Measurements from ENCODE around the gene SRSF3. TPM values are rescaled to one million over a fixed set of nuclear protein-coding genes. Genes with fewer than 3 reads are reported as not detected.

SRSF3 gene
- total RNA-seq, 2 donors from 2014 or later = 252 to 372 TPM

DNA sequence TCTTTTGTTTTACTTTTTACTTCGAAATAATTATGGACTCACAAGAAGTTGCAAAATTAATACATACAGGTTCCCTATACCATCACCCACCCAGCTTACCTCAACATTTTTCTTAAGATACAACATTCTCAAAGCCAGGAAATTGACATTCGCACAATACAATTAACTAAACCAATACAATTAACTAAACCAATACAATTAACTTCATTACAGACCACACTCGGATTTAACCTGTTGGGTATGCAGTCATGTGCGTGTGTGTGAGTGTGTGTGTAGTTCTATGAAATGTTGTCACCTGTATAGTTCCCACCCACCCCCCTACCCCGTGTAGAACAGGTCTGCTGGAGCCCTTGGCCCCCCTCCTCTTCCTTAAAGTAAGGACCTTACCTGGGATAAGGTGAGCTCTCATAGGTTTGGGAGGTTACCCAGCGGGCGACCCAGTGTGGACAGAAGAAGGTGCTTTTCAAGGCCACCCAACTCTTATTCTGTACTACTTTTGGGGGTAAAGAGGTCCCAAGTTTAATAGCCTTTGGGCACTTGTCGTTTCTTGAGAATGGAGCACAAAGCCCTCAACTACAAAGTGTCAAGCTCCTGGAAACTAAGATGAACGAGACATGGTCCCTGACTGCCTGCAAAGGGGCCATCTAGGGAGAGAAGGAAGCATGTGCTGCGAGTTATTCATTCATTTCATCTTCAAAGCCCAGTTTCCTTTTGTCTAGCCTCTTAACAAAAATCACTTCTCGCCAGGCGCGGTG lies 46.3 kb upstream of the SRSF3 start:
- Histone ChIP-seq H3K9ac (ENCODE audit: low read depth in 2 of 2, low read length in 2 of 2) (peak overlapping the region in 1 of 2 donors; percentile 98), H3K9me3 (no peaks in the 10 kb centered on the region), H3K27me3 (no peaks in the 10 kb centered on the region), H3K36me3 (no peaks in the 10 kb centered on the region), H3K4me3 (peak overlapping the region; percentile 80), H3K4me1 (no peaks in the 10 kb centered on the region), H3K27ac (peak overlapping the region; percentile 95)
- TF ChIP-seq, protein P1, sequence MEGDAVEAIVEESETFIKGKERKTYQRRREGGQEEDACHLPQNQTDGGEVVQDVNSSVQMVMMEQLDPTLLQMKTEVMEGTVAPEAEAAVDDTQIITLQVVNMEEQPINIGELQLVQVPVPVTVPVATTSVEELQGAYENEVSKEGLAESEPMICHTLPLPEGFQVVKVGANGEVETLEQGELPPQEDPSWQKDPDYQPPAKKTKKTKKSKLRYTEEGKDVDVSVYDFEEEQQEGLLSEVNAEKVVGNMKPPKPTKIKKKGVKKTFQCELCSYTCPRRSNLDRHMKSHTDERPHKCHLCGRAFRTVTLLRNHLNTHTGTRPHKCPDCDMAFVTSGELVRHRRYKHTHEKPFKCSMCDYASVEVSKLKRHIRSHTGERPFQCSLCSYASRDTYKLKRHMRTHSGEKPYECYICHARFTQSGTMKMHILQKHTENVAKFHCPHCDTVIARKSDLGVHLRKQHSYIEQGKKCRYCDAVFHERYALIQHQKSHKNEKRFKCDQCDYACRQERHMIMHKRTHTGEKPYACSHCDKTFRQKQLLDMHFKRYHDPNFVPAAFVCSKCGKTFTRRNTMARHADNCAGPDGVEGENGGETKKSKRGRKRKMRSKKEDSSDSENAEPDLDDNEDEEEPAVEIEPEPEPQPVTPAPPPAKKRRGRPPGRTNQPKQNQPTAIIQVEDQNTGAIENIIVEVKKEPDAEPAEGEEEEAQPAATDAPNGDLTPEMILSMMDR (IDR thresholded peaks at IDR 0.05) = no peak
- DNase-seq = no peak
- intact Hi-C loops (cut with DNase I) = loop anchor here (5.0 kb wide), 1 partner anchor 44 kb away; the partner anchor contains the start of gene SRSF3

DNA sequence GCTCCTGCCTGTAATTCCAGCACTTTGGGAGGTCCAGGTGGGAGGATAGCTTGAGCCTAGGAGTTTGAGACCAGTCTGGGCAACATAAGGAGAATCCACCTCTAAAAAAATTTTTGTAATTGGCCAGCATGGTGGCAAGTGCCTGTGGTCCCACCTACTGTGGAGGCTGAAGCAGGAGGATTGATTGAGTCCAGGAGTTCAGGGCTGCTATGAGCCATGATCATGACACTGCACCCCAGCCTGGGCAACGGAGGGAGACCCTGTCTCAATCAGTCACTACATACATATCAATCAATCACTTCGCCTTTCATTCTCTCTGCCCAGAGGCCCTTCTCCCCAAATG lies 45.8 kb upstream of the SRSF3 start:
- H3K27me3 ChIP-seq = no peaks in the 10 kb centered on the region
- no peak for DNase-seq
- no peak overlapping the region for H3K27ac ChIP-seq
- TF ChIP-seq, protein P1 (IDR thresholded peaks at IDR 0.05) = no peak
- intact Hi-C loops (cut with DNase I) = loop anchor here (5.0 kb wide), 1 partner anchor 44 kb away; the partner anchor contains the start of gene SRSF3
- peak overlapping the region in 1 of 2 donors; percentile 0 for H3K9ac ChIP-seq (ENCODE audit: low read depth in 2 of 2, low read length in 2 of 2)
- no peaks in the 10 kb centered on the region for H3K9me3 ChIP-seq
- no peaks in the 10 kb centered on the region for H3K36me3 ChIP-seq
- H3K4me3 ChIP-seq = no peak overlapping the region
- no peaks in the 10 kb centered on the region for H3K4me1 ChIP-seq

DNA sequence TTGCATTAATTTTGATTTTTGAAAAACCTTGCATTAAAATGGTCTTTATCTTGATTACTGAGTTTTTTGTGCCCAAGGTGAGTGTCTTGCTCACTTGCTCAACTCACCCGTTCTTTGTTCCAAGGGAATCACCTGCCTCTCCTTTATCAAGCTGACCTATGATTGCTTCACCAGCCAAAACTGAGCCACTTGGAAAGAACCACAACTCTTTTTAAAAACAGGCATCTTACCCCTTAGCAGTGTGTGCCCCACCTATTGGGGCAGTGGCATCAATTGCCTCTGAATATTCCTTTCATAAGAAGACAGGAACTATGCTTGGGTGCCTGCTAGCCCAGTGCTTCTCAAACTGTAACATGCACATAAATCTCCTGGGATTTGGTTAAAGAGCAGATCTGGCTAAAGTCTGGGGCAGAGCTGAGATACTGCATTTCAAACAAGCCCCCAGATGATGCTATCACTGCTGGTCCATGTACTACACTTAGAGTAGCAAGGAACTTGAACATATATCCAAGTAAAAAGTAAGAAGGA lies 43.6 kb upstream of the SRSF3 start:
- no peaks in the 10 kb centered on the region for H3K27me3 ChIP-seq
- intact Hi-C loops (cut with DNase I) = no loop called here
- H3K4me1 ChIP-seq = no peaks in the 10 kb centered on the region
- no peak overlapping the region for H3K9ac ChIP-seq (ENCODE audit: low read depth in 2 of 2, low read length in 2 of 2)
- H3K27ac ChIP-seq = no peak overlapping the region
- TF ChIP-seq, protein P1 (IDR thresholded peaks at IDR 0.05) = no peak
- no peaks in the 10 kb centered on the region for H3K36me3 ChIP-seq
- no peak overlapping the region for H3K4me3 ChIP-seq
- no peak for DNase-seq
- no peaks in the 10 kb centered on the region for H3K9me3 ChIP-seq

DNA sequence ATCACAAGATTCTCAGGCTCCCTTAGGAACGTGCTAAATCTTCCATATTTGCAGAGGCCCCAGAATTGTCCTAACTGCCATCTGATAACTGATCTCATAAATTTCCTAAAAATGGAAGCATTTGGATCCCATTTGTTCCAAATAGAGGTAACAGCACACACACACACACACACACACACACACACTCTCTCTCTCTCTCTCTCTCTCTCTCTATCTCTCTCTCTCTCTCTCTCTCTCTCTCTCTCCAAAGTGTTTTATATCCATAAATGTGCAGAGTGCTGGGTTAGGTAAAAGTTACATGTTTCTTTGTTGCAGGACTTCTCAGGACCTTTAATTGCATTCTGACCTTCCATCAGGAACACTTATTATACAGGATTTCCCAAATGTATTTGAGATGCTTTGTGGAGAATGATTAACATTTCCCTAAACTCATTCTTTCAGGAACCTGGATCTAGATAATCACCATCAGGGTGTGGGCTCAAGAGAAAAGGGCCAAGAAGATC lies 38.4 kb upstream of the SRSF3 start:
- Histone ChIP-seq H3K4me3 (no peak overlapping the region), H3K9me3 (no peaks in the 10 kb centered on the region), H3K27me3 (no peaks in the 10 kb centered on the region), H3K36me3 (no peaks in the 10 kb centered on the region), H3K4me1 (no peaks in the 10 kb centered on the region), H3K9ac (ENCODE audit: low read depth in 2 of 2, low read length in 2 of 2) (no peak overlapping the region), H3K27ac (no peak overlapping the region)
- intact Hi-C loops (cut with DNase I) = no loop called here
- TF ChIP-seq, protein P1 (IDR thresholded peaks at IDR 0.05) = no peak
- no peak for DNase-seq

DNA sequence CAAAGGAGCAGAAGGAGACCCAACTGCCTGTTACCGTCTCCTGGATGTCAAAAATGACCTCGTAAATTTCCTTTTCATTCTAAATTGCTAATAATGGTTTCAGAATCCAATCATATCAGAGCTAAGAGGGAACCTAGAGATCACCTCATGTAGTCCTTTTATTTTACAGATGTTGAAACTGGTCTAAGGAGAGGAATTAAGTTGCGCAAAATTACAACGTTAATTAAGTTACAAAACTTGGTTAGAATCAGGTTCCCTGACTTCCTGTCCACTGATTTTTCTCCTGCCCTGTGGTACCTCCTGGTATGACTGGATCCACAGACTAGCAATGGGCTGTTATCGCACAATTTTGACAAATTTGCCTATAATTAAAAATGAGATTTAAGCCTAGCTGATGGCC lies 37.9 kb upstream of the SRSF3 start:
- intact Hi-C loops (cut with DNase I) = no loop called here

More for the DNA sequence above, 37.9 kb upstream of the SRSF3 start:
- Histone ChIP-seq H3K27me3 (no peaks in the 10 kb centered on the region), H3K9ac (ENCODE audit: low read depth in 2 of 2, low read length in 2 of 2) (no peak overlapping the region), H3K9me3 (no peaks in the 10 kb centered on the region), H3K27ac (no peak overlapping the region), H3K4me3 (no peak overlapping the region), H3K36me3 (no peaks in the 10 kb centered on the region), H3K4me1 (no peaks in the 10 kb centered on the region)
- TF ChIP-seq, protein P1 (IDR thresholded peaks at IDR 0.05) = no peak
- DNase-seq = no peak

Measured in colonic mucosa (tissue), 4 donors.